Measurements from ENCODE around the gene SEBOX.

The SEBOX gene

GRCh38 chr17:28369684-28370034, 4.7 kb upstream of the SEBOX start:
- no peak for DNase-seq (ENCODE audit: low read depth in 2 of 3, low spot score in 2 of 3)

GRCh38 chr17:28368915-28369683, 4.1 kb upstream of the SEBOX start:
- DNase-seq (ENCODE audit: low read depth in 2 of 3, low spot score in 2 of 3) = no peak

DNA sequence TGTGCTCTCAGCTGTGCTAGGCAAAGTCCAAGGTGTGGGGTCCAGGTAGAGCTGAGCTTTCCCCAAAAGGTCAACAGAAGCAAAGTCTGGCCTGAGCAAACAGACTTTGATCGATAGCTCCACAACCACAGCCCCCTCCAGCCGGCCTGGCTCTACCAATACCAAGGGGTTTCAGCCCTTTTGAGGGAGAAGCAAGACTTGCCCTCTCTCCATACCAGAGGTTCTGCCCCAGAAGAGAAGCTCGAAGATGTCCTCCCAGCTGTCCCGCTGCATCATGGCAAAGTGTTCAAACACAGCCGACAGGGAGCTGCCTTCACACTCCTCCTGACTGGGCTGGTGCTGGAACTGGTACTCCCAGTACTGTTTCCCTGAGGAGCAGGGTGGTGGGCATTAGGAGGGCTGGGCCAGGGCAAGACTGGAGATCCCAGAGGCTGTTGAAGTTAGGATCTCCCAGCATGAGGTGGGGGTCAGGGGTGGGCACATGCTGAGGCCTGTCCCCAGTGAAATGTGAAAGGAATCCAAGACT, 3.4 kb upstream of the SEBOX start:
- no peak for DNase-seq (ENCODE audit: low read depth in 2 of 3, low spot score in 2 of 3)

- no peak for DNase-seq (ENCODE audit: low read depth in 2 of 3, low spot score in 2 of 3)
These were observed 2.8 kb upstream of the SEBOX start for GRCh38 chr17:28367641-28368305.

GRCh38 chr17:28366605-28367004, 1.6 kb upstream of the SEBOX start:
- no peak for DNase-seq (ENCODE audit: low read depth in 2 of 3, low spot score in 2 of 3)

DNA sequence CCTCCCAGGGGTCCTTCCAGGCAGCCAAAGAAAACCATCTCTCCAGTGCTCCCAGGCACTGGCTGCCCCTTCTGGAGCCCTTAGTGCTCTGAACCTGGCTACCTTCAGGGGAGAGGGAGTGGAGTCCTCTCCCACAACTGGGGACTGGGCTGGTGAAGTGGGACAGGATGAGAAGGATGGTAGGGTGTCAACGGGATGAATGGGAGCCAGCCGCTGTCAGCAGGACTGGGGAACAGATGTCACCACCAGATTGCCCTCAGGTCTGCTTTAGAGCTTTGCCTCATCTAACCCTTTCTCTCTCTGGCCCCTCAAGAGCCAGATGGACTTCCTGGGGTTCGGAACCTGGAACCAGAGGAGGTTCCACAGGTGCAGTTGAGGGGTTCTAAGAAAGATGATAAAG, 488 bp upstream of the SEBOX start:
- no peak for DNase-seq (ENCODE audit: low read depth in 2 of 3, low spot score in 2 of 3)

- no peak for DNase-seq (ENCODE audit: low read depth in 2 of 3, low spot score in 2 of 3)
These were observed 986 bp downstream of the SEBOX start for GRCh38 chr17:28363776-28364650.

- DNase-seq (ENCODE audit: low read depth in 2 of 3, low spot score in 2 of 3) = no peak
These were observed 1.8 kb downstream of the SEBOX start for GRCh38 chr17:28363186-28363585.

DNA sequence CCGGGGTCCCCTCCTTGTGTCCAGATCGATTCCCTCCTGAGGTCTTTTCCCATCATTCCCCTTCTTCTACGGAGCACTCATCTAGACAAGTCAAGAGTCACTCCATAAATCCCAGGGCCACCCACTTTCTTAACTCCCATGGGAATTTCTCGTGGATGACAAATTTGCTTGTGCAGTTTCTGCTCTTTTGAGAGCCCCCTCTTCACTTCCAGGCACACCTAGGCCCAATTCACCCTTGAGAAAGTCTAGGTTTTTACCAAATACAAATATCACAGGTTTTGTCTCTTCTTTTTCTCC, 7.2 kb downstream of the SEBOX start:
- no peak for DNase-seq (ENCODE audit: low read depth in 2 of 3, low spot score in 2 of 3)

GRCh38 chr17:28357061-28357900, 7.7 kb downstream of the SEBOX start, which contains the start of gene POLDIP2:
TSS of gene POLDIP2 (minus strand) at chr17:28357527. CDS start at chr17:28357448, 79 bp downstream.
- peak; percentile 79 to 94 (median 93) for DNase-seq (ENCODE audit: low read depth in 2 of 3, low spot score in 2 of 3)

- DNase-seq (ENCODE audit: low read depth in 2 of 3, low spot score in 2 of 3) = no peak
These were observed 14.7 kb downstream of the SEBOX start for GRCh38 chr17:28350271-28350670.

DNA sequence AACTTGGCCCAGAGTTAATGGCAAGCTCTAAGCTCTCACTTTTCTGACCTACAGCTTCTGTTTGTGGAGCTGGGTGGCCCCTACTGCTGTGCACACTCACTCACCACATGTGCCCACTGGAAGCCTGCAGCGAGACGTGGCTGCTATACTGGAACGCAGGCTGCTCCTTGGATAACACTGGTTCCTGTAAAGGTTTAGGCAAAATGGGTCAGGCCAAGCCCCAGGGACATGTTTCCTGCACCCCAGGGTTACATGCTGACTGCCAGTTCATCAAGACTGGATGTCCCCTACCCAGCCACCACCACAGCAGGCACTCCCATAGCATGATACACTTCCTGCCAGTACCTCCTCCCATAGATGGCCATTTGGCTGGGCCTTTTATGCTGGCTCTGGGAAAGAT, 16.0 kb downstream of the SEBOX start:
- DNase-seq (ENCODE audit: low read depth in 2 of 3, low spot score in 2 of 3) = no peak

GRCh38 chr17:28347261-28347891, 17.6 kb downstream of the SEBOX start:
- DNase-seq (ENCODE audit: low read depth in 2 of 3, low spot score in 2 of 3) = no peak

- no peak for DNase-seq (ENCODE audit: low read depth in 2 of 3, low spot score in 2 of 3)
These were observed 18.2 kb downstream of the SEBOX start for GRCh38 chr17:28346746-28347246.

- no peak for DNase-seq (ENCODE audit: low read depth in 2 of 3, low spot score in 2 of 3)
These were observed 18.8 kb downstream of the SEBOX start for GRCh38 chr17:28346199-28346580.

DNA sequence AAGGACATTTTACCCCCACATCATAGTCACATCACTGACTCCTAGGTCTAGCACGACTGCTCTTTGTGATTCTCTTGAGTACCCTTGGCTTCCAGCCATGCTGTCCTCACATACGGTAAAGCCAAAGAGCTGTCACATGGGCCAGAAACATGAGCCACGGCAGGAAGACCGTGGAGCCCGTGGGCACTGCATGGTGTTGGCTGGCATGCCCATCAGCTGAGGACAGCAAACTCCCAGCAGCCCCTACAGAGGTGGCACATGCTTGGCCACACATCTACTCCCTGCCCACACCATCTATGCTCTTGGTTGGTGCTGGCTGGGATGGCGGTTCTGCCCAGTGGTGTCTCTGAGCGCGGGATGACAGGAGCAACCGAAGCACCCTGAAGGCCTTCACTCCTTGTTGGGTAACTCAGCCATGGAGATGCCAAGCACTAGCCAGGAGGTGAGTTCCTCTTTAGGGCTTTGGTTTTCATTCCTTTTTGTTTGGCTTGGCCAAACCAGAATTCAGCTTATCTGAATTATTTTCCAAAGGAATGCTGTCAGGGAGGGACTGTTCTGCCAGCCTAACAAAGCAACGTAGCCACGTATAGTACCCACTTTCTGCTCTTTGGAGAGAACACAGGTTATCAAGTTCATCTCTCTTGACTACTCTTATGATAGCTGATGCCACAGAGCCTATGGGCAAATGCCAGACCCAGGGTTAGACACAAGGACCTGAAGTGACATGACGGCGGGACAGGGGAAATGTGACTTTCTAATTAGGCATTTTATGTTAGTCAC, 19.4 kb downstream of the SEBOX start:
- DNase-seq (ENCODE audit: low read depth in 2 of 3, low spot score in 2 of 3) = no peak

DNA sequence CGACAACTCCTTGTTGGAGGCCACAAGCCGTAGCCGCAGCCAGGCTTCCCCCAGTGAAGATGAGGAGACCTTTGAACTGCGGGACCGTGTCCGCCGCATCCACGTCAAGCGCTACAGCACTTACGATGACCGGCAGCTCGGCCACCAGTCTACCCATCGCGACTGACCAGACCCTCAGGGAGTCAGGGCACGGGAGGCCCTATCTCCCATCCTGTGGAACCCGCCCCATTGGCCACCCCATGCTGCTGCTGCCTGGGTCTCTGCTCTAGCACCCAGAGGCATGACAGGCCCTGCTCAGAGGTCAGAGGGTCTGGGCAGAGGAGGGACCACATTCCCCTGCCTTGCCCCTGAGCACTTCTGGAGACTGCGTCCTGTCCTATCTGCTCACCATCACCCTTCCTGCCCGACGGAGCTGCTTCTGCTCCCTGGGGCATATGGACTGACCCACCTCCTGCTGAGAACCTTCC, 20.5 kb downstream of the SEBOX start:
- no peak for DNase-seq (ENCODE audit: low read depth in 2 of 3, low spot score in 2 of 3)

- no peak for DNase-seq (ENCODE audit: low read depth in 2 of 3, low spot score in 2 of 3)
These were observed 21.0 kb downstream of the SEBOX start for GRCh38 chr17:28344011-28344410.

GRCh38 chr17:28343491-28343932, 21.5 kb downstream of the SEBOX start:
- no peak for DNase-seq (ENCODE audit: low read depth in 2 of 3, low spot score in 2 of 3)

Data from activated CD8-positive, alpha-beta memory T cell treated with anti-CD3 and anti-CD28 coated beads for 48 hours (primary cell).